Muscle of arm (tissue), 12 donors: ENCODE measurements around the gene RALGPS2. TPM values are rescaled to one million over a fixed set of nuclear protein-coding genes. Genes with fewer than 3 reads are reported as not detected.
A peak's percentile ranks its signal among the peaks of the same experiment; 100 is the strongest.
"Not testable (repeated sequence)": the region's sequence is repeated elsewhere in the genome, so short reads cannot be mapped to it uniquely, and the experiment has no call there.

ENCODE experiments used
- DNase-seq: peaks from one replicate; pipeline ENCODE4 v3.0.0-alpha.2; 2013
- polyA plus RNA-seq, 12 donors: library from polyadenylated mRNA; unstranded; fragments of 120-200 nt; gene quantifications; one replicate each; pipeline ENCODE4 v1.2.1, GENCODE V29; 2013; ENCODE audit not compliant: insufficient read length in 12 of 12

Gene RALGPS2
- polyA plus RNA-seq, 12 donors = 31.6 to 61.3 (median 42.8) TPM; not detected in 1

GRCh38 chr1:178941261-178941689, 216.2 kb downstream of the RALGPS2 start:
- no peak for DNase-seq

DNA sequence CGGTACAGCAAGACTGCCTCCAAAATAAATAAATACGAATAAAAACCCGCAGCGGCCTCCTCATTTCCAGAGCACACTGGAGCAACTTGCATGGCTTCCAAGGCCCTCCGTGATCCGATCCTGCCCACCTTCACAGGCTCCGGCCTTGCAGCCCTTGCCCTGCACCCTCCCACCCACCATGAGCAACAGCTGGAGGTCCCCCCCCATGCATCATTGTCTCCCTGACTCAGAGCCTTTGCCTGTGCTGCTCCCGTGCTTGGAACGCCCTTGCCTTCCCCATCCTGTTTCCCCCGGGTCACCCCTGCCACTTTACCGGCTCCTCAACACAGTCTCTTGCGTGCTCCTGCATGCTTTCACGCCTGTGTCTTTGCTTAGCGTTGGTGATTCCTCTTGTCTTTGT, 216.8 kb downstream of the RALGPS2 start:
- DNase-seq = no peak

DNA sequence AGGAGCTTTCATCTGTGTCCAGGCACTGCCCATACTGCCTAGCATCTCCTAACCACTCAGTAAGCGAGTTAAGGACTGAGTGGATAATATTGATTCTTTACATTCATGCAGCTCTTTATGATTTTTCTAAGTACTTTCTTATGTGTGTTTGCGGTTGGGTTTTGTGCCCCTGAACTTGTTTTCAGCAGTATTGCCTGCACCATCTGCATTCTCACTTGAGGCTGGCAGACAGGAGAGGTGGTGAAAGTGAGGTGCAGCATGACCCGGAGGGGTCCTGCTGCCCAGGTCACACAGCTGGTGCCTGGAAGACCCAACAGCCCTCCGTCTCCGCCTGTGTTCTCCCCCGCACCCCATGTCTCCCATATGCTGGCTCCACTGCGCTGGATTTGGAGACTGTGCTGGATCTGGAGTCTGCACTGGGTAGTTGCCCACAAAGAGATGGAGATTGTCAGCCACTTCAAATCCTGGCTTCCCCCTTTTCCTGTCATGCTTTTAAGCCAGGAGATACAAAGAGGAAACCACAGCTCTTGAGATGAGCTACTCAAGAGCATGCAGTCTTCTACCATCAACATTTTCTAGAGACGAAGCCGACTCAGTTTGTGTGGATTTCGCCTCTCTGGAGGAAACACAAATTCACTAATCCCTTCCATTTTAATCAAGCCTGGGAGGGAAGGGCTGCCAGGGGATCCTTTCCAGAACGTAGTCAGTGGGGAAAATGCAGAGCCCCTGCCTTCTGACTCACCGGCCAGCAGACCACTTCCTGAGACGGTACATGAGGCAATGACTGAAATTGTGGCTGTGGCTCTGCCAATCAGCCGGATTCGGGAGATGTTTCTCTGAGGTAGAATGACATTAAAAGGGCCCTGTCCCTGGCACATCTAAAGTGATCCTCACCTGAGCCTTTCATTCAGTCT, 217.5 kb downstream of the RALGPS2 start:
- DNase-seq = peak; percentile 46

GRCh38 chr1:178944729-178945128, 219.7 kb downstream of the RALGPS2 start:
- DNase-seq = no peak

- DNase-seq = no peak
Observed at GRCh38 chr1:178945763-178946266, 220.8 kb downstream of the RALGPS2 start.

DNA sequence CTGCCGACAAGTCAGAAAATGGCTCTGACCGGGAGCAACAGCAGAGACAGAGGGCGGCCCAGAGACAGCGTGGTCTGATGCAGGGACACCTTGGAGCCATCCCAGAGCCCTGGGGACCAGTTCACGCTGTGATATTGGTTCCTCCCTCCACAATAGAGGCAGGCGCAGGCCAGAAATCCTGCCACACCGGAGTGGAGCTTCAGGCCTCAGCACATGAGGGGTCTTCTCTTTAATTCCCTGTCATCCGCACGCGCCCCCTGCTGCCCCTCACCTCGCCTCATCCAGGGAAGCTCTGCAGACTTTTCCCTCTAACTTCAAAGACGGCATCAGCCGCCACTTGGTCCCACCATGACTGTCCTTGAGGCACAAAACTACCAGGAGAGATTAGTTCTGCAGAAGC, 221.4 kb downstream of the RALGPS2 start:
- no peak for DNase-seq

- no peak for DNase-seq
Observed at GRCh38 chr1:178946855-178947676, 222.0 kb downstream of the RALGPS2 start.

GRCh38 chr1:178947677-178947981, 222.6 kb downstream of the RALGPS2 start:
- DNase-seq = no peak

- DNase-seq = no peak
Observed at GRCh38 chr1:178948676-178949075, 223.6 kb downstream of the RALGPS2 start.

DNA sequence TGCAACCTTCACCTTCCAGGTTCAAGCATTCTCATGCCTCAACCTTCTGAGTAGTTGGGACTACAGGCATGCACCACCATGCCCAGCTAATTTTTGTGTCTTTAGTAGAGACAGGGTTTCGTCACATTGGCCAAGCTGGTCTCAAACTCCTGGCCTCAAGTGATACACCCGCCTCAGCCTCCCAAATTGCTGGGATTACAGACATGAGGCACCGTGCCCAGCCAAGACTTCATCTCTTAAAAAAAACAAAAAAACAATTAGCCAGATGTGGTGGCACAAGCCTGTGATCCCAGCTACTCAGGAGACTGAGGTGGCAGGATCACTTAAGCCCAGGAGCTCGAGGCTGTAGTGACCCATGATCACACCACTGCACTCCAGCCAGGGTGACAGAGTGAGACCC, 224.8 kb downstream of the RALGPS2 start:
- not testable (repeated sequence) for DNase-seq

DNA sequence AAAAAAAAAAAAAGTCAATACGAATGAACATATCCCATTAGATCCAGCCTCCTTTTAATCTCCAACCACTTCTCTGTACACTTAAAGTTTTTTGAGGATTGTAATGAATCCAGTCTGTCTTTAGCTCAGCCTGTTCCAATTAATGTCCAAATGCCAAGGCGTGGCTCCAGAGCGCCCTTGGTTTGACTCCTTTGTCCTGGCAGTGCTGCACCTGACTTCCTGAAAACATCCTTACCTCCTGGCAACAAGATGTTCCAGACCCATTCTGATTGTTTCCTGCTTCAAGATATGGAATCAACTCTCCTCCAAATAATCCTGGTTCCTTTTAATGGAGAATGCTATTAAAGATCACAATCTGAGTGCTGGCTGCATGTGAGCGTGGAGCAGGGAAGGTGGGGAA, 226.6 kb downstream of the RALGPS2 start:
- DNase-seq = no peak

DNA sequence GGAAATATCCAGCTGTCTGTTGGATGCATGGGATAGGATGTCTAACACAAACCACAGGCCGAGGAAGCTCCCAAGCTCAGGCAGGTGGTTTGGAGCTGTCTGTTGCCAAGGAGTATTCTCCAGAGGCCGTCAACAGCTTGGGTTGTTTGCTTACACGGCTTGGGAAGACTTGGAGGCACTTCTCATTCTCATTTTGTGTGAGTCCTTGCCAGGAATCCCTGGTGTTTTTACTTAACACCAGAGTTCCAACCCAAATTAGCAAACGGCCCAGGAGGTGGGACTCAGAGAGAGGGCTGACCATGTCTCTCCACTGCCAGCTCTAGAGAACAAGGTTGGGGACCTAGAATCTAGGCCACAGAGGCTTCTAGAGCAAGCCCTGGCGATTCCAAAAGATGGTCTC, 228.0 kb downstream of the RALGPS2 start:
- peak; percentile 92 for DNase-seq

DNA sequence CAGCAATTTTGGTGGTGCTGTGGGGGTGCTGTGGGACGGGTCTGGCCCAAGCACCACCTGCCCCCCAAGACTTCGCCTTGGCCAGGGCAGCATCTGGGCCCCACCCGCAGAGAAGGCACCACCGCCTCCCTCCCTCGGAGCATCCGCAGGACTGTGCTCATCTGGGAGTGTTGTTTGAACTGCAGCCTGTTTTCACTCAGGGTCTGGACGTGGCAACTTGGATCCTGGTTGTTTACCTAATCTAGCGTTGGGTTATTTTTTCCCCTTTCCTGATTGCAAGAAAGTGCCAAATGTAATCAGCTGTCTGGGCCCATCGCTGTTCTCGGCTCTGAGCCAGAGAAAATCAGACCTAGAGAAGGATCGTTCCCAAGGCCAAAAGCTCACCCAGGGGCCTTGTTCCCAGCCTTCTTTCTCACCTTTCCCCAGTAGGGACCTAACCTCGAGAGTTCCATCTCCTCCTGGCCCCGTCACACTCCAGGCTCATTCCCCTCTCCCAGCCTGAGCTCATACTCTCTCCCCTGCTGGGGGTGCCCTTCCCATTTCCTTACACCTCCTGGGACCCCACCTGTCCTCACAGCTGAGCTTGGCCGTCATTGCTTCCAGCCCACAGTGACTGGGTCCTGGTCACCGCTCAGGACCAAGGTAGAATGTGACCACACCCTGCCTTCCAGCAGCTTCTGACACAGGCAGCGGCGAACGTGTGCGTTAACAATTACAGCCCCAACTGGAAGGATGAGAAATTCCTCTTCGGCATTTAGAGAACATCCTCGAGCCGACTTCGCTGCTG, 228.7 kb downstream of the RALGPS2 start:
- DNase-seq = peak; percentile 47

DNA sequence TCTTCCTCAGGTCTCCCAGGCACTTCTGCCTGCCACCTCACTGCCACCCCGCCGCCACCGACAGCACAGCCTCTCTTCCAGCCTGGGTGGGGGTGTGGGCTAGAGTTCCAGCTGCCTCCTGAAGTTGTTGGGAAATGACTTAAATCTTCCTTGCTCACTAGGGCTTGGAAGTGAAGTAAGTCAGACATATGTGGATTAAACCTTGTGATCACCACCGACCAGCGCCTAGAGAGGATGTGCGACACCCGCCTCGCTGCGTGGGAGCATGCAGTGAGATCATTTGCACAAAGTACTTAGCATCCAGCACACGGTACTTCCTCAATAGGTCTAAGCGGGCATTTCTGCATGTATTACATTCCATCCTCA, 229.3 kb downstream of the RALGPS2 start:
- no peak for DNase-seq

DNA sequence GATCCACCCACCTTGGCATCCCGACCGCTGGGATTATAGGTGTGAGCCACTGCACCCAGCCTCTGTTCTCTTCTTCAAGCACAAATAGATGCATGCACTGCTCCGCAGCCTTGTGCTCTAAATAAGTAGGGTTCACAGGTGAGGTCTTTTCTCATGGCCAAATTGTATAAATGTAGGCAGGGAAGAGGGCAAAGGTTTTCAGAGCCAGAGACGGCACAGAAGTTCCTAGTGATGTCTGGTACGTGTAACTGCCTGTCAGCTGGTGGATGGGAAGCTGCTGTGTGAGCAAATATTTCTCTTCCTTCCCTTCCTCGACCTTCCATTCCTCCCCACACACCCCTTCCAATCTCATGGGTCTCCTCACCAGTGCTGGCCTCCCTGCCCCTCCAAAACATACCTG, 229.9 kb downstream of the RALGPS2 start:
- no peak for DNase-seq

GRCh38 chr1:178955391-178955954, 230.4 kb downstream of the RALGPS2 start:
- DNase-seq = no peak

- DNase-seq = no peak
Observed at GRCh38 chr1:178958491-178958890, 233.4 kb downstream of the RALGPS2 start.

DNA sequence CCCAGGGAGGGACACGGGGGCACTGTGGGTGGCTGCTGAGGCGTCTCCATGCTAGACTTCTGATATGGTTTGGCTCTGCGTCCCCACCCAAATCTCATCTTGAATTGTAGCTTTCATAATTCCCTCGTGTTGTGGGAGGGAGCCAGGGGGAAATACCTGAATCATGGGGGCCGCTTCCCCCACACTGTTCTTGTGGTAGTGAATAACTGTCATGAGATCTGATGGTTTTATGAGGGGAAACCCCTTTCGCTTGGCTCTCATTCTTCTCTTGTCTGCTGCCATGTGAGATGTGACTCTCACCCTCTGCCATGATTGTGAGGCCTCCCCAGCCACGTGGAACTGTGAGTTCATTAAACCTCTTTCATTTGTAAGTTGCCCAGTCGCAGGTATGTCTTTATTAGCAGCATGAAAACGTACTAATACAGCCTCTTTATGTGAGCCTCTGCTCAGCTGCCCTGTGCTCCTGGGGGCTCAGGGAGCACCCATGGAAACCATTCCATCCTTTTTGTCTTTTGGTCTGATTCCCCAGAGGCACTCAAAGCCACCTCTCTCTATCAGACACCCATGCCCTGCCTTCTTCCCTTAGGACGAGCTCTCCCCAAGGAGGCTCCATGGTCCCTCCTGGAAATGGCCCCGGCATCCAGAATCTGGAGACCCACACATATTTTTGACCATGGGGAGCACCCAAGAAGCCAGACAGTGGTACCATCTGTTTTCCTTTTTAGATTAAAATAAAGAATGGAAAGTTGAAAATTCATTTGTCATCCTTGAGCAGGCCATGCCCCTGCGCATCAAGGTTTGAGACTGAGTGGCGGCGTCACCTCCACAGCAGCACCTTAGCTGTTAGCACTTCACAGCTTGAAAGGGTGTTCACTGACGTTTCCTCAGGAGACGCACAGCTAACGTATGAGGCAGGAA, 234.8 kb downstream of the RALGPS2 start:
- DNase-seq = no peak

DNA sequence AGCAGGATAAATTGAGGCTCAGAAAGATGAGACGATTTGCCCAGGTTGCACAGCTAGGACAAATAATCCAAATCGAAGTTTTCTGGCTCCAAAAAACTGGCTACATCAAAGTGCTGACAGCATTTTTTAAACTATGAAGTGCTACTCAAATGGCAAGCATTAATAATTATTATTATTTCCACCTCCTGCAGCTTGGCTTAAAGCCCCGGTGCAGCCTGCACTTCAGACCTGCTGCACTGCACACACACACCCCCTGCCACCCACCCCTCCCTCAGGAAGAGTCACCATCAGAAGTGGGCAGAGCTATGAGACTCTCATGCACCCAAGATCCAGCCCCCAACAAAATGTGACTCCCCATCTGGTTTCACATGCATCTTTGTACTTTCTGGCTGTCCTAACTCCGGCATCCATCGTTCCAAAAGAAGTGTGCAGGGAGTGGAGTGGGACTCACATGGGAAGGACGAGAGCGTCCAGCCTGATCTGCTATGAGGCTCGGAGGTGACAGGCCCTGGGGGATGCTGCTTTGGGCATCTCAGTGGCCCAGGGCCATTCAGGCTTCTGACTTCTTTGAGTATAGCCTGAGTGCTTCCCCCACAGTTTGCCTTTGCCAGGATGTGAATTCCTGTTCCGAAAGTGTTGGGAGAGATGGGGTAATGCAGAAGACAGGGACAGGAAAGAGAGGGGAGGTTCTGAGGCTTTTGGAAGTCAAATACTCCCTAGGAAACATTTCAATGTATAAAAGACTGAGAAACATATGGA, 235.6 kb downstream of the RALGPS2 start:
- DNase-seq = peak; percentile 68

DNA sequence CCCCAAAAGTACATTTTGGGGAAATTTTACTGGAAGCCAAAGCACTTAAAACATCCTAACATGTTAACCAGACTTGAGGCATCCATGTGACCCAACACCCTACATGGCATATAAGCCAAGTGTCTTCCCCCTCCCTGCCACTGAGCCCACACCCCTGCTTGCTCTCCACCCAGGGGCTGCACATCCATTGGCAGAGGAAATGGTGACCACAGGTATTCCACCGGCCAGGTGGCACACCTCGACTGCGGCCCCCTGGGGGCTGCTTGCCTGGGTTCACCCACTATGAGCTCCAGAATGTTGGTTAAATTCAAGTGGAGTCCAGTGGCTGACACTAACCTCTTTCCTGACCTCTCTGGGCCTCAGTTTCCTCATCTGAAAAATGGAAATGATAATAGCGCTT, 236.3 kb downstream of the RALGPS2 start:
- no peak for DNase-seq
